Astrocyte (in vitro differentiated cells and primary cell): Measurements from ENCODE around the gene SRPRB. TPM values are rescaled to one million over a fixed set of nuclear protein-coding genes. Genes with fewer than 3 reads are reported as not detected.

ENCODE experiments used
- DNase-seq: peaks from one replicate; pipeline ENCODE4 v3.0.0-alpha.2; 2010; ENCODE audit warnings: low read depth
- FAIRE-seq: peaks from 2 replicates; lab custom pipeline; 2011; peaks lifted over from hg19 to GRCh38; lab: Jason Lieb, UNC
- H2AFZ ChIP-seq: 2 replicates; pipeline ENCODE4 v1.6.0; 2012; ENCODE audit warnings: low read depth, low read length, inconsistent platforms
- H3K27ac ChIP-seq: 2 replicates; pipeline ENCODE4 v1.5.1; 2011; ENCODE audit warnings: low read depth, low read length, inconsistent platforms
- H3K27me3 ChIP-seq: 2 replicates; pipeline ENCODE4 v1.6.0; 2011; ENCODE audit warnings: low read length, inconsistent platforms; ENCODE audit not compliant: insufficient read depth
- H3K36me3 ChIP-seq: 2 replicates; pipeline ENCODE4 v1.5.1; 2011; ENCODE audit warnings: low read length, inconsistent platforms; ENCODE audit not compliant: insufficient read depth
- H3K4me1 ChIP-seq: 2 replicates; pipeline ENCODE4 v1.5.1; 2011; ENCODE audit warnings: low read length, inconsistent platforms; ENCODE audit not compliant: insufficient read depth
- H3K4me2 ChIP-seq: 2 replicates; pipeline ENCODE4 v1.6.0; 2012; ENCODE audit warnings: low read length, inconsistent platforms
- H3K4me3 ChIP-seq: 2 replicates; pipeline ENCODE4 v1.5.1; 2011; ENCODE audit warnings: low read depth, mild to moderate bottlenecking, low read length, inconsistent platforms; ENCODE audit not compliant: insufficient read depth
- H3K79me2 ChIP-seq: 2 replicates; pipeline ENCODE4 v1.6.0; 2012; ENCODE audit warnings: mild to moderate bottlenecking, low read length, inconsistent platforms; ENCODE audit not compliant: insufficient read depth
- H3K9ac ChIP-seq: 2 replicates; pipeline ENCODE4 v1.6.0; 2012; ENCODE audit warnings: mild to moderate bottlenecking, low read length, inconsistent platforms
- H3K9me3 ChIP-seq: 2 replicates; pipeline ENCODE4 v1.5.1; 2012; ENCODE audit warnings: low read depth, mild to moderate bottlenecking, low read length, inconsistent platforms; ENCODE audit not compliant: insufficient read depth
- H4K20me1 ChIP-seq: 2 replicates; pipeline ENCODE4 v1.6.0; 2012; ENCODE audit warnings: low read length, inconsistent platforms; ENCODE audit not compliant: insufficient read depth
- H3K27ac Mint-ChIP-seq: one replicate; pipeline ENCODE4 v1.8.0; 2021; ENCODE audit warnings: mild to moderate bottlenecking, mixed read lengths; ENCODE audit not compliant: unreplicated experiment
- H3K27me3 Mint-ChIP-seq: one replicate; pipeline ENCODE4 v1.8.0; 2021; ENCODE audit warnings: low read depth, mixed read lengths; ENCODE audit not compliant: unreplicated experiment
- H3K36me3 Mint-ChIP-seq: one replicate; pipeline ENCODE4 v1.8.0; 2021; ENCODE audit warnings: low read depth, mixed read lengths; ENCODE audit not compliant: unreplicated experiment
- H3K4me1 Mint-ChIP-seq: one replicate; pipeline ENCODE4 v1.8.0; 2021; ENCODE audit warnings: low read depth, mixed read lengths; ENCODE audit not compliant: unreplicated experiment
- H3K4me3 Mint-ChIP-seq: one replicate; pipeline ENCODE4 v1.8.0; 2021; ENCODE audit warnings: mild to moderate bottlenecking, moderate library complexity, mixed read lengths; ENCODE audit not compliant: unreplicated experiment
- H3K9me3 Mint-ChIP-seq: one replicate; pipeline ENCODE4 v1.8.0; 2021; ENCODE audit warnings: mild to moderate bottlenecking, mixed read lengths; ENCODE audit not compliant: unreplicated experiment
- EZH2 ChIP-seq: IDR thresholded peaks from 2 replicates; pipeline ENCODE4 v1.6.1; 2012; ENCODE audit warnings: mild to moderate bottlenecking, low read length, inconsistent platforms; ENCODE audit not compliant: insufficient read depth
- total RNA-seq: library from RNA; stranded (reverse); gene quantifications from 2 replicates; pipeline ENCODE4 v1.2.1, GENCODE V29; 2021
- TF ChIP-seq, protein P1 (sequence below): IDR thresholded peaks from 2 replicates; pipeline ENCODE4 v1.5.1; 2011; ENCODE audit warnings: low read depth, mild to moderate bottlenecking, inconsistent platforms, low read length, moderate library complexity; ENCODE audit not compliant: insufficient read depth

Gene SRPRB
- total RNA-seq, 1 donor from 2014 or later = 83.8 TPM

DNA sequence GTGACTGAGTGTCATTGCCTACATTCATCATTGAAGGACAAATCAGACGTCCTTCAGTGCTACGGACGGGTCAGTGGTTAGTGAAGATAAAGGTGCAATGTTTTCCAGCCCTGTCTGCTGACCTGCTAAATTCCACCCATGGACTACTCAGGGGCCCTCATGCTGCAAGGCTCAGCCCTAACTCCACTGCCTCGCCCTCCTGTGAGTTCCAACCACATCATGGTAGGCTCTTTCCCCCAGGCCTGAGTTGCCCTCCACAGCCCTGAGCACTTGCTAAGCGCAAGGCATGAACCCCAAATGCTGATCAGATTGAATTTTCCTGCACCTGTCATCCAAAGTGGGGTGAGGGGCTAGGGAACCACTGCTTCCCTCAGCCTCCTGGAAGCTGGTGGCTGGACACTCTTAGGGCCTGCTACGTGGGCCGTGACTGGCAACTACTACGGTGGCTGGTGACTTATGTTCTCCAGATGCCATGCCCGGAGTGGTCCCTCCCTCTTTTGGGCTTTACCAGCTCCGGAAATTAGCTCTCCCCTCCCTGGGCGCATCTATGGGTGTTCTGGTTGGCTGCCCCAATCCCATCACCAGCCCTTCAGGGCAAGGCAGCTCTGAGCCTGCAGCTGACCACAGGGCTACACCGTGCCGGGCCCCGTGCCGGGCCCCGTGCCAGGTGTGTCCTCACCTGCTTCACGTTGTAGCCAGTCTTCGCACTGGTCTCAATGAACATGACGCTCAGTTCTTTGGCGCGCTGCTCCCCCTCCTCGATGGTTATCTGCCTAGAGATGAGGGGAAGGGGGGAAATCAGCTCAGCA lies 32.1 kb downstream of the SRPRB start:
- Histone ChIP-seq H3K9ac (no peak overlapping the region), H3K36me3 (no peaks in the 10 kb centered on the region), H3K4me3 (no peak overlapping the region), H3K27ac (no peak overlapping the region), H3K79me2 (no peaks in the 10 kb centered on the region), H2AFZ (no peak overlapping the region), H4K20me1 (no peaks in the 10 kb centered on the region), H3K4me2 (no peak overlapping the region), H3K9me3 (no peaks in the 10 kb centered on the region), H3K27me3 (no peaks in the 10 kb centered on the region), H3K4me1 (no peaks in the 10 kb centered on the region)
- Mint-ChIP-seq H3K4me3 (no peak overlapping the region), H3K27ac (no peak overlapping the region), H3K36me3 (peaks cover 34% of the 10 kb centered on the region), H3K27me3 (peaks cover 4% of the 10 kb centered on the region), H3K4me1 (no peaks in the 10 kb centered on the region), H3K9me3 (peaks cover 1% of the 10 kb centered on the region)
- no peak for FAIRE-seq
- TF ChIP-seq, protein P1, sequence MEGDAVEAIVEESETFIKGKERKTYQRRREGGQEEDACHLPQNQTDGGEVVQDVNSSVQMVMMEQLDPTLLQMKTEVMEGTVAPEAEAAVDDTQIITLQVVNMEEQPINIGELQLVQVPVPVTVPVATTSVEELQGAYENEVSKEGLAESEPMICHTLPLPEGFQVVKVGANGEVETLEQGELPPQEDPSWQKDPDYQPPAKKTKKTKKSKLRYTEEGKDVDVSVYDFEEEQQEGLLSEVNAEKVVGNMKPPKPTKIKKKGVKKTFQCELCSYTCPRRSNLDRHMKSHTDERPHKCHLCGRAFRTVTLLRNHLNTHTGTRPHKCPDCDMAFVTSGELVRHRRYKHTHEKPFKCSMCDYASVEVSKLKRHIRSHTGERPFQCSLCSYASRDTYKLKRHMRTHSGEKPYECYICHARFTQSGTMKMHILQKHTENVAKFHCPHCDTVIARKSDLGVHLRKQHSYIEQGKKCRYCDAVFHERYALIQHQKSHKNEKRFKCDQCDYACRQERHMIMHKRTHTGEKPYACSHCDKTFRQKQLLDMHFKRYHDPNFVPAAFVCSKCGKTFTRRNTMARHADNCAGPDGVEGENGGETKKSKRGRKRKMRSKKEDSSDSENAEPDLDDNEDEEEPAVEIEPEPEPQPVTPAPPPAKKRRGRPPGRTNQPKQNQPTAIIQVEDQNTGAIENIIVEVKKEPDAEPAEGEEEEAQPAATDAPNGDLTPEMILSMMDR = no peak
- no peak for TF ChIP-seq EZH2
- DNase-seq = no peak

DNA sequence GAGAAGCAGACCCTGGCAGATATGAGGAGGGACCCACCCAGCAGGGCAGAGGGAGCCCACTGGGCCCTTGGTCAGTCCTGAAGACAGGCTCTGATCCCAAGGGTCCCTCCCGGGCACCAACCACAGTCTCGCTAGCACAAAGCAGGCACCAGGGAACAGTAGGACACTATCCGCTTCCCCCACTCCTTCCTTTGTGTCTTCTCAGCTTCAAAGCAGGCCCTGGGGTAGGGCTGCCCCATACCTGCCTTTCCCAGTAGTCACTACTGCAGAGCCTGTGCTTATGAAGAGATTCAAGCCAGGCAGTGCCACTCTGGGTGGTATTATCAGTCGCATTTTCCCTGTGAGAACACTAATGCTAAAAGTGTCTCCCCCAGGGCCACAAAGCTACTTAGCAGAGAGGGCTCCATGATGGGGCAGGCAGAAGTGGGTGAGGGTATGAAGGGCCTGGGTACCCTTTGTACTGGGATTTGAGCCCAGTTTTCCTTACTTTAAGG lies 32.7 kb downstream of the SRPRB start:
- Histone ChIP-seq H3K9ac (no peak overlapping the region), H3K9me3 (no peaks in the 10 kb centered on the region), H3K27me3 (no peaks in the 10 kb centered on the region), H3K4me1 (peaks cover 3% of the 10 kb centered on the region), H3K36me3 (no peaks in the 10 kb centered on the region), H3K79me2 (no peaks in the 10 kb centered on the region), H3K4me2 (no peak overlapping the region), H4K20me1 (peaks cover 3% of the 10 kb centered on the region), H3K4me3 (no peak overlapping the region), H3K27ac (no peak overlapping the region), H2AFZ (no peak overlapping the region)
- H3K27ac Mint-ChIP-seq = no peak overlapping the region
- H3K4me3 Mint-ChIP-seq = no peak overlapping the region
- H3K4me1 Mint-ChIP-seq = peaks cover 1% of the 10 kb centered on the region
- TF ChIP-seq, protein P1 = no peak
- no peak for TF ChIP-seq EZH2
- H3K27me3 Mint-ChIP-seq = peaks cover 2% of the 10 kb centered on the region
- no peak for DNase-seq
- H3K9me3 Mint-ChIP-seq = peaks cover 1% of the 10 kb centered on the region
- H3K36me3 Mint-ChIP-seq = peaks cover 34% of the 10 kb centered on the region
- FAIRE-seq = no peak
